ENCODE data around the gene UBE2I. TPM values are rescaled to one million over a fixed set of nuclear protein-coding genes. Genes with fewer than 3 reads are reported as not detected.

UBE2I gene
- polyA plus RNA-seq, 2 of the 4 experiments (the other 2 are of a cell fraction) = 170 to 208 TPM

DNA sequence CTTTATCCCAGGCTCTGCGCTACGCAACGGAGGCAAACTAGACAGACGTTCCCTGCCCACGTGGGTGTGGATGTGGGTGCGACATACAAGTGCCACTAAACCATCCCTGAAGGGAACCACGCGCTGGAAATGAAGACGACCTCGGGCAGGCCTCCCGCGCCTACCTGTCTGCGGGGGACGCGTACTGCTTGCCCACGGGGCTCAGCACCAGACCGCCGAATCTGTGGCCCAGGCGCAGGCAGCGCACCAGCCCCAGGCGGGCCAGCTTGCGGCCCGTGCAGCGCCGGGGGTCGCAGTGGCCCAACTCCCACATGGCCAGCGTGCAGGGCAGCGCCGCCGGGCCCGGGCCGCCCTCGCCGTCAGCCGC lies 41.8 kb downstream of the UBE2I start:
- Histone ChIP-seq H3K4me1 (peaks cover 13% of the 10 kb centered on the region), H3K9me3 (no peaks in the 10 kb centered on the region), H3K27ac (peak overlapping the region; percentile 92 to 96), H3K4me2 (peak overlapping the region; percentile 99), H3K4me3 (peak overlapping the region; percentile 94)
- DNase-seq (ENCODE audit: low read depth in 1 of 2, low spot score in 1 of 2) (no peak), FAIRE-seq (no peak), ATAC-seq (no peak; a peak in 1 of 6 replicates)
- WGBS (ENCODE audit: missing lambda C conversion rate) = 5% methylated on average over 26 of the region's 35 CpGs
- no peak for TF ChIP-seq CHD4 (IDR thresholded peaks at IDR 0.05; ENCODE audit: borderline replicate concordance)
- no peak for TF ChIP-seq ZNF302 (CRISPR knock-in tag; IDR thresholded peaks at IDR 0.05)
- no peak for TF ChIP-seq HDAC2 (IDR thresholded peaks at IDR 0.05)
- no peak for TF ChIP-seq TP53 (CRISPR knock-in tag; IDR thresholded peaks at IDR 0.05)
- TF ChIP-seq JUN (IDR thresholded peaks at IDR 0.05) = no peak
- TF ChIP-seq PBX3 (IDR thresholded peaks at IDR 0.05) = no peak
- TF ChIP-seq USF2 (IDR thresholded peaks at IDR 0.05) = no peak
- no peak for TF ChIP-seq ESRRA (IDR thresholded peaks at IDR 0.05; ENCODE audit: borderline replicate concordance, low read length)
- TF ChIP-seq, protein P1, sequence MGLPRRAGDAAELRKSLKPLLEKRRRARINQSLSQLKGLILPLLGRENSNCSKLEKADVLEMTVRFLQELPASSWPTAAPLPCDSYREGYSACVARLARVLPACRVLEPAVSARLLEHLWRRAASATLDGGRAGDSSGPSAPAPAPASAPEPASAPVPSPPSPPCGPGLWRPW (IDR thresholded peaks at IDR 0.05) = no peak
- no peak for TF ChIP-seq SREBF2 (IDR thresholded peaks at IDR 0.05)
- TF ChIP-seq KDM1A (IDR thresholded peaks at IDR 0.05; ENCODE audit: low read depth) = no peak
- no peak for TF ChIP-seq EHMT2 (IDR thresholded peaks at IDR 0.05; ENCODE audit: low read depth)
- TF ChIP-seq EHF (CRISPR knock-in tag; IDR thresholded peaks at IDR 0.05) = no peak
- no peak for TF ChIP-seq RFX5 (IDR thresholded peaks at IDR 0.05)
- no peak for TF ChIP-seq RCOR1 (IDR thresholded peaks at IDR 0.05; ENCODE audit: low read depth, low read length)
- TF ChIP-seq HEYL (CRISPR knock-in tag; IDR thresholded peaks at IDR 0.05) = no peak
- CTCF ChIA-PET = interaction anchor here (0.7 to 1.3 kb wide), 4 partner anchors 13 to 23 kb away, joined by 3 to 4 read pairs (median 3); no protein-coding TSS in a partner anchor
- POLR2A ChIA-PET = no interaction called here

- 1% methylated on average over 36 of the region's 98 CpGs for WGBS (ENCODE audit: missing lambda C conversion rate)
- H3K4me2 ChIP-seq = peak within 1 kb of the TSS; percentile 99
- FAIRE-seq (peak; percentile 67), ATAC-seq (peak; percentile 51 to 59), DNase-seq (ENCODE audit: low read depth in 1 of 2, low spot score in 1 of 2) (peak; percentile 56 to 90)
- H3K4me1 ChIP-seq = peaks cover 13% of the 10 kb centered on the region
- peak within 1 kb of the TSS; percentile 92 to 96 for H3K27ac ChIP-seq
- CTCF ChIA-PET = interaction anchor here (0.7 to 1.2 kb wide), 3 partner anchors 13 to 21 kb away, joined by 3 to 4 read pairs (median 3); no protein-coding TSS in a partner anchor
- no peaks in the 10 kb centered on the region for H3K9me3 ChIP-seq
- H3K4me3 ChIP-seq = peak within 1 kb of the TSS; percentile 94
- POLR2A ChIA-PET = no interaction called here
- TF ChIP-seq HOXB13 (CRISPR knock-in tag; IDR thresholded peaks at IDR 0.05; ENCODE audit: low read depth) (no peak), ZNF302 (CRISPR knock-in tag; IDR thresholded peaks at IDR 0.05) (no peak), NPAS2 (CRISPR knock-in tag; IDR thresholded peaks at IDR 0.05; ENCODE audit: borderline replicate concordance) (no peak), MYC (IDR thresholded peaks at IDR 0.05; ENCODE audit: borderline replicate concordance, low read length) (no peak), SMC3 (IDR thresholded peaks at IDR 0.05) (no peak; the same call in 2 of the 3 replicates), FOXS1 (CRISPR knock-in tag; IDR thresholded peaks at IDR 0.05) (no peak), EP300 (IDR thresholded peaks at IDR 0.05) (no peak), JUNB (IDR thresholded peaks at IDR 0.05) (no peak), JUN (IDR thresholded peaks at IDR 0.05) (peak; percentile 81 to 92; a peak in 4 of 5 replicates), RCOR1 (IDR thresholded peaks at IDR 0.05; ENCODE audit: low read depth, low read length) (no peak), E2F6 (IDR thresholded peaks at IDR 0.05; ENCODE audit: borderline replicate concordance, low read depth) (no peak), USF2 (IDR thresholded peaks at IDR 0.05) (peak; percentile 97), SREBF2 (IDR thresholded peaks at IDR 0.05) (no peak), BHLHE40 (IDR thresholded peaks at IDR 0.05; ENCODE audit: low read depth, low read length) (0 out of 2 replicates have a peak, but pooled peaks have one; percentile 43), CHD2 (IDR thresholded peaks at IDR 0.05; ENCODE audit: low read length, partially characterized antibody) (no peak), GATA3 (IDR thresholded peaks at IDR 0.05; ENCODE audit: borderline replicate concordance) (no peak; the same call in 1 of the 2 replicates), HOXB5 (CRISPR knock-in tag; IDR thresholded peaks at IDR 0.05) (no peak), RARB (CRISPR knock-in tag; IDR thresholded peaks at IDR 0.05) (no peak), ZSCAN20 (CRISPR knock-in tag; IDR thresholded peaks at IDR 0.05) (no peak), FOSB (CRISPR knock-in tag; IDR thresholded peaks at IDR 0.05) (no peak), RFX5 (IDR thresholded peaks at IDR 0.05) (no peak), HOXA7 (CRISPR knock-in tag; IDR thresholded peaks at IDR 0.05) (no peak), ESRRA (IDR thresholded peaks at IDR 0.05; ENCODE audit: borderline replicate concordance, low read length) (no peak), HDAC2 (IDR thresholded peaks at IDR 0.05) (peak; percentile 84; the same call in 1 of the 2 replicates), NR3C1 (IDR thresholded peaks at IDR 0.05) (no peak)
- TF ChIP-seq, protein P2, sequence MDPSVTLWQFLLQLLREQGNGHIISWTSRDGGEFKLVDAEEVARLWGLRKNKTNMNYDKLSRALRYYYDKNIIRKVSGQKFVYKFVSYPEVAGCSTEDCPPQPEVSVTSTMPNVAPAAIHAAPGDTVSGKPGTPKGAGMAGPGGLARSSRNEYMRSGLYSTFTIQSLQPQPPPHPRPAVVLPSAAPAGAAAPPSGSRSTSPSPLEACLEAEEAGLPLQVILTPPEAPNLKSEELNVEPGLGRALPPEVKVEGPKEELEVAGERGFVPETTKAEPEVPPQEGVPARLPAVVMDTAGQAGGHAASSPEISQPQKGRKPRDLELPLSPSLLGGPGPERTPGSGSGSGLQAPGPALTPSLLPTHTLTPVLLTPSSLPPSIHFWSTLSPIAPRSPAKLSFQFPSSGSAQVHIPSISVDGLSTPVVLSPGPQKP (IDR thresholded peaks at IDR 0.05; ENCODE audit: low read depth, low read length) = peak; percentile 92
Measured at GRCh38 chr16:1351582-1352362, 42.3 kb downstream of the UBE2I start, which contains the start of the genes GNPTG and TSR3. TSS of gene GNPTG (plus strand) at chr16:1351931. CDS start at chr16:1351966, 35 bp downstream. TSS of gene TSR3 (minus strand) at chr16:1351878. CDS start at chr16:1351804, 74 bp downstream.
